Parathyroid adenoma (tissue), 2 donors: ENCODE results near the gene HSD17B14.
A peak's percentile ranks its signal among the peaks of the same experiment; 100 is the strongest.

Source experiments
- H2AFZ ChIP-seq: fragments of 300-600 bp; sonication (generic); one replicate; pipeline ENCODE4 v1.7.0; 2017; ENCODE audit warnings: antibody characterized with exemption, mild to moderate bottlenecking
- H3K27ac ChIP-seq: fragments of 300-600 bp; sonication (generic); one replicate; pipeline ENCODE4 v1.7.0; 2017
- H3K27me3 ChIP-seq: fragments of 300-600 bp; sonication (generic); one replicate; pipeline ENCODE4 v1.7.0; 2017; ENCODE audit warnings: low read length; ENCODE audit not compliant: control insufficient read depth, insufficient read depth
- H3K36me3 ChIP-seq: fragments of 300-600 bp; sonication (generic); one replicate; pipeline ENCODE4 v1.7.0; 2017; ENCODE audit warnings: low read length; ENCODE audit not compliant: control insufficient read depth, insufficient read depth
- H3K4me1 ChIP-seq: fragments of 300-600 bp; sonication (generic); one replicate; pipeline ENCODE4 v1.7.0; 2017; ENCODE audit warnings: control low read depth
- H3K4me2 ChIP-seq: fragments of 300-600 bp; sonication (generic); one replicate; pipeline ENCODE4 v1.7.0; 2017; ENCODE audit warnings: low read length
- H3K4me3 ChIP-seq: fragments of 300-600 bp; sonication (generic); one replicate; pipeline ENCODE4 v1.7.0; 2017; ENCODE audit warnings: low read depth, low read length
- H3K79me2 ChIP-seq: fragments of 300-600 bp; sonication (generic); one replicate; pipeline ENCODE4 v1.7.0; 2017; ENCODE audit warnings: control low read depth
- H3K9ac ChIP-seq: fragments of 300-600 bp; sonication (generic); one replicate; pipeline ENCODE4 v1.7.0; 2017; ENCODE audit warnings: mild to moderate bottlenecking
- H3K9me3 ChIP-seq: fragments of 300-600 bp; sonication (generic); one replicate; pipeline ENCODE4 v1.7.0; 2017; ENCODE audit warnings: low read length; ENCODE audit not compliant: control insufficient read depth
- CTCF ChIP-seq: fragments of 300-600 bp; sonication (generic); IDR thresholded peaks from one replicate; pipeline ENCODE4 v1.7.0; 2017; ENCODE audit warnings: antibody characterized with exemption, mild to moderate bottlenecking
- donor health status: primary hyperparathyroidism.

HSD17B14 gene

GRCh38 chr19:48819366-48819816 is 16.9 kb downstream of the HSD17B14 start:
- Histone ChIP-seq H3K4me3 (no peak overlapping the region), H3K36me3 (no peaks in the 10 kb centered on the region), H3K4me1 (peaks cover 25% of the 10 kb centered on the region), H3K9ac (no peak overlapping the region), H3K79me2 (no peaks in the 10 kb centered on the region), H3K27me3 (no peaks in the 10 kb centered on the region), H3K27ac (peak overlapping the region; percentile 83), H3K4me2 (peak overlapping the region; percentile 57), H3K9me3 (no peaks in the 10 kb centered on the region), H2AFZ (no peak overlapping the region)
- TF ChIP-seq CTCF, result no peak

DNA sequence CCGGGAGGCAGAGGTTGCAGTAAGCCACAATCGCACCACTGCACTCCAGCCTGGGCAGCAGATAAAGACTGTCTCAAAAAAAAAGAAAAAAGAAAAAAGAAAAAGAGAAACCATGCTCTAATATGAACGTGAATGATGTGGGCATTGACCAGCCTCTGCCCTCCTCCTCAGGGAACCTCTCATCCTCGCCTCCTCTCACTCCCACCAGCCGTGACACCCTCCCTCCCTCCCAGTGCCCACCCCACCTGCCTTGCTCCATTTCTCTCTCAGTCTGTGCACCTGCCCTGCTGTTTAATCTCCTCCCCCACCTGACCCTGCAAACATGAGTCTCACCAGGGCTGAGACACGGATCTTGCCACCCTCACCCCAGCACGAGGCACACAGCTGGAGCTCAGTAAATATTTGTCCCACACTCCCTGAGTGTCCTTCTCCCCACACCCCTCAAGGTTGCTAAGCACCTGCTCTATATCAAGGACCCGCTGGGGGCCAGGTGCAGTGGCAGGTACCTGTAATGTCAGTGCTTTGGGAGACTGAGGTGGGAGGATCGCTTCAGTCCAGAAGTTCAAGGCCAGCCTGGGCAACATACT is 18.0 kb downstream of the HSD17B14 start:
- Histone ChIP-seq H3K36me3 (no peaks in the 10 kb centered on the region), H3K4me2 (no peak overlapping the region), H3K27me3 (no peaks in the 10 kb centered on the region), H3K4me3 (no peak overlapping the region), H3K9me3 (no peaks in the 10 kb centered on the region), H3K4me1 (peaks cover 25% of the 10 kb centered on the region), H3K9ac (no peak overlapping the region), H2AFZ (no peak overlapping the region), H3K27ac (peak overlapping the region; percentile 83), H3K79me2 (no peaks in the 10 kb centered on the region)
- TF ChIP-seq CTCF, result no peak

DNA sequence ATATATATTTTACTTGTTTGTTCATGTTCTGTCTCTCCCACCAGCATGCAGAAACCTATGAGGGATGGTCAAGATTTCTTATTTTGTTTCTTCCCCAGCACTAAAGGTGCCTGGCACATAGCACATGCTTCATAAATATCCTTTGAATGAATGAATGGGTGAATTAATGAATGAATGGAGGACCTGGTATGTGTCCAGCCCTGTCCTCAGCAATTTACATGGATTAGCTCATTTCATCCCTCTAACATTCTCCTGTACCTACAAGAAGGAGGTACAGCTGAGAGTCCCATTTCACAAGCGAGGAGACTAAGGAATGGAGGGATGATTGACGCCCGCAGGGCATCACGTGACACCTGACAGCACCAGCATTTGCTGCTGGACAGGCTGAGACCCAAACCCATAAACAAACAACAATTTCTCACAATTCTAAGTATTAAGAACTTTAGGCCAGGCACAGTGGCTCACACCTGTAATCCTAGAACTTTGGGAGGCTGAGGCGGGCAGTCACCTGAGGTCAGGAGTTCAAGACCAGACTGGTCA is 18.6 kb downstream of the HSD17B14 start:
- H3K4me1 ChIP-seq, result peaks cover 25% of the 10 kb centered on the region
- H3K79me2 ChIP-seq, result no peaks in the 10 kb centered on the region
- no peaks in the 10 kb centered on the region for H3K9me3 ChIP-seq
- no peaks in the 10 kb centered on the region for H3K27me3 ChIP-seq
- H3K9ac ChIP-seq, result no peak overlapping the region
- no peak for TF ChIP-seq CTCF
- no peak overlapping the region for H3K4me3 ChIP-seq
- H3K36me3 ChIP-seq, result no peaks in the 10 kb centered on the region
- H2AFZ ChIP-seq, result no peak overlapping the region
- H3K4me2 ChIP-seq, result no peak overlapping the region
- H3K27ac ChIP-seq, result no peak overlapping the region

- TF ChIP-seq CTCF, result no peak
- Histone ChIP-seq H3K4me1 (peaks cover 25% of the 10 kb centered on the region), H3K9ac (no peak overlapping the region), H3K9me3 (no peaks in the 10 kb centered on the region), H3K27me3 (no peaks in the 10 kb centered on the region), H2AFZ (peak overlapping the region; percentile 31), H3K36me3 (no peaks in the 10 kb centered on the region), H3K4me3 (peak overlapping the region; percentile 19), H3K4me2 (peak overlapping the region; percentile 59), H3K27ac (peak overlapping the region; percentile 73), H3K79me2 (no peaks in the 10 kb centered on the region)
Observed at GRCh38 chr19:48815870-48816501, 20.3 kb downstream of the HSD17B14 start.
